Measurements from ENCODE around the gene PTEN.
A peak's percentile ranks its signal among the peaks of the same experiment; 100 is the strongest.
"Not testable (repeated sequence)": the region's sequence is repeated elsewhere in the genome, so short reads cannot be mapped to it uniquely, and the experiment has no call there.

Gene PTEN

GRCh38 chr10:87868277-87868676 is 4.9 kb downstream of the PTEN start:
- Histone ChIP-seq H3K27me3 (ENCODE audit: low read depth) (no peaks in the 10 kb centered on the region), H3K36me3 (replicated peaks) (no peaks in the 10 kb centered on the region), H3K4me1 (peaks cover 9% of the 10 kb centered on the region; the same call in 1 of the 2 replicates), H3K4me3 (peak overlapping the region; percentile 73), H3K9me3 (no peaks in the 10 kb centered on the region)
- DNase-seq (ENCODE audit: low spot score in 2 of 2): no peak
- in situ Hi-C loops (cut with MboI; ENCODE audit: low sequenced_read_pairs): no loop called here

- H3K4me3 ChIP-seq; in situ Hi-C loops (cut with MboI; ENCODE audit: low sequenced_read_pairs); H3K4me1 ChIP-seq; H3K27me3 ChIP-seq (ENCODE audit: low read depth); H3K36me3 ChIP-seq (replicated peaks); H3K9me3 ChIP-seq; DNase-seq (ENCODE audit: low spot score in 2 of 2): not testable (repeated sequence)
These were observed 5.7 kb downstream of the PTEN start for GRCh38 chr10:87869139-87869538.

- Histone ChIP-seq H3K27me3 (ENCODE audit: low read depth) (no peaks in the 10 kb centered on the region), H3K4me3 (no peak overlapping the region), H3K36me3 (replicated peaks) (no peaks in the 10 kb centered on the region), H3K4me1 (peaks cover 9% of the 10 kb centered on the region; the same call in 1 of the 2 replicates), H3K9me3 (no peaks in the 10 kb centered on the region)
- in situ Hi-C loops (cut with MboI; ENCODE audit: low sequenced_read_pairs): no loop called here
- no peak for DNase-seq (ENCODE audit: low spot score in 2 of 2)
These were observed 6.5 kb downstream of the PTEN start for GRCh38 chr10:87869773-87870551.

DNA sequence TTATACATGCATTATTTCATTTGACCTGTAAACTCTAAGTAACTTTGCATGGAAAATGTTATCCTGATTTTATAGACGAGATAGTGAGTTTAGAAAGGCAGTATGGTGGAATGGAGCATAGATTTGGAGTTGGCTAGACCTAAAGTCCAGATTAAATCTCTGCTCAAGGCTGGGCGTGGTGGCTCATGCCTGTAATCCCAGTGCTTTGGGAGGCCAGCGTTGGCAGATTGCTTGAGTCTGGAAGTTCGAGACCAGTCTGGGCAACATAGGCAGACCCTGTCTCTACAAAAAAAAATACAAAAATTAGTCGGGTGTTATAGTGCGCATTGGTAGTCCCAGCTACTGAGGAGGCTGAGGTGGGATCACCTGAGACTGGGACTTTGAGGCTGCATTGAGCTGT is 9.4 kb downstream of the PTEN start:
- no peak for DNase-seq (ENCODE audit: low spot score in 2 of 2)
- Histone ChIP-seq H3K27me3 (ENCODE audit: low read depth) (no peaks in the 10 kb centered on the region), H3K4me3 (no peak overlapping the region), H3K36me3 (replicated peaks) (no peaks in the 10 kb centered on the region), H3K4me1 (peaks cover 9% of the 10 kb centered on the region), H3K9me3 (no peaks in the 10 kb centered on the region)
- in situ Hi-C loops (cut with MboI; ENCODE audit: low sequenced_read_pairs): no loop called here

DNA sequence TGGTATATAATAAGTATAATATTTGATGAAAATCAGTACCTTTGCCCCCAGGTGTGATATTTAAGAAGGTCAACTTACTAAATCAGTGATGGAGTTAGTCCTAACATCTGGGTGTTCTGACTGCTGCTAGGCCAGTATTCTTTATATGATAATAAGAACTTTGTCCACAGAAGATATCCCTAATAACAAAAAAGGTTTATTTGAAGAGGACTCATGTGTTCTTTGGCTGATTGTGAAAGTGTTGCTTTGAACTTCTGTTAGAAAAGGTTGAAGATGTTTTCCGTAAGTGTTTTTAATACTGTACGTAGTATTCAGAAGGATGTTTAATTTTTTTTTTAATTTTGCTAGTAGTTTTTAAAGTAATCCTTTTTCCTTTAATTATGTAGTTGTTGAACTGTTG is 10.2 kb downstream of the PTEN start:
- H3K27me3 ChIP-seq (ENCODE audit: low read depth): no peaks in the 10 kb centered on the region
- DNase-seq (ENCODE audit: low spot score in 2 of 2): no peak
- in situ Hi-C loops (cut with MboI; ENCODE audit: low sequenced_read_pairs): no loop called here
- H3K36me3 ChIP-seq (replicated peaks): no peaks in the 10 kb centered on the region
- no peak overlapping the region for H3K4me3 ChIP-seq
- peaks cover 9% of the 10 kb centered on the region for H3K4me1 ChIP-seq
- H3K9me3 ChIP-seq: no peaks in the 10 kb centered on the region

DNA sequence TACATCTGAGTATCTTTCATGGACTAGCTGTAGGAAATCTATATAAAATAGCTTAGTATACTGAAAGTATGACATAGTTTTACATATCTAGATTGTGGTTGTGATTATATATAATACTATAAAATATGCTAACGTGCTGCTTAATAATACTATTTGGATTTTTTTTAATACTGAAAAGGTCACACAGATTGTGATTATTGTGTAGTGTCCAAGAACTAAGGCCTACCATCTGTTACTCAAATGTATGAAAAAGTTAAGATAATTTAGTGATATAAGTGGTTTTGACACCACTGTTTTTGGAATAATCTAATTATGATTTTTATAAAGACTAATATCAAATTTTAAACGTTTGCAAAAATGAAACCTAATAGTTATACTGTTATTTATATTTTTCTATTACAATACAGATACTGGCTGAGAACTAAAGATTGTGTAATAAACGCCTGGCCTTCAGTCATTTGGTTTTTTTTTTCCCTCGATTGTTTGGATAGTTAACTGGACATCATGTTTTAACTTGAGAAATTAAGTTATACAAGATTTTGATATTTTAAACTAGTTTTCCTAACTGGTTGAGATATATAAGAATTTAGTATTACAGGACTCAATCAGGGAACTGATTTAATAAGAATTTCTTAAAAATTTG is 12.6 kb downstream of the PTEN start:
- in situ Hi-C loops (cut with MboI; ENCODE audit: low sequenced_read_pairs): no loop called here
- H3K27me3 ChIP-seq (ENCODE audit: low read depth): no peaks in the 10 kb centered on the region
- no peak for DNase-seq (ENCODE audit: low spot score in 2 of 2)
- no peaks in the 10 kb centered on the region for H3K9me3 ChIP-seq
- H3K4me3 ChIP-seq: no peak overlapping the region
- H3K36me3 ChIP-seq (replicated peaks): no peaks in the 10 kb centered on the region
- peaks cover 2% of the 10 kb centered on the region for H3K4me1 ChIP-seq

DNA sequence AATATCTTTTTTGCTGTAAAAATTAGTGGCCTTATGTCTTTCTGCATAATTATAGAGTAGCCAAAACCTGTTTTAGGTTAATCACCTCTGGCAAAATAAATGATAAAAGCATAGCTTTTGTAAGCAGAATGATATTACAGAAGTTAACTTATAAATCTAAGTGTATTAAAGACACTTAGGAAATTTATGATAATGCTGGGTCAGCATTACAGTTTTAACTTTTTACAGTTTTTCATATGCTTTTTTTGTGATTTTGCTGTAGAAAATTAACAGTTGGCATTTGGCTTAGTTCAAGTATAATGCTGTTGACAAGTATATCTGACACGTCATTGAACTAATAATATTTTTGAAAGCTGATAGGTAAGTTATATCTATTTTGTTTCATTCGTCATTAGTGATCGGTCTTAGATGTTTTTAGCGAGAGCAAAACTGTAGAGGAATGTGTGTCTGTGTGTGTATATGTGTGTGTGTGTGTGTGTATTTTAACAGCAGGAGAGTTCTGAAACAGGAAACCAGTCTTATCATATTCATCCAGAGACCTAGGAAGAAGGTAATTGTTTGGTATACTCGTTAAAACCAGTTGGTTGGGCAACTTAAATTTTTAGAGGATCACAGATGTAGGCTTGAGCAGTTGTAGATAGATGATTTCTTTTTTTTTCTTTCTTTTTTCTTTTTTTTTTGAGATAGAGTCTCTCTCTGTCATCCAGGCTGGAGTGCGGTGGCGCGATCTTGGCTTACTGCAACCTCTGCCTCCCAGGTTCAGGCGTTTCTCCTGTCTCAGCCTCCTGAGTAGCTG is 15.4 kb downstream of the PTEN start:
- DNase-seq (ENCODE audit: low spot score in 2 of 2): no peak
- in situ Hi-C loops (cut with MboI; ENCODE audit: low sequenced_read_pairs): no loop called here

DNA sequence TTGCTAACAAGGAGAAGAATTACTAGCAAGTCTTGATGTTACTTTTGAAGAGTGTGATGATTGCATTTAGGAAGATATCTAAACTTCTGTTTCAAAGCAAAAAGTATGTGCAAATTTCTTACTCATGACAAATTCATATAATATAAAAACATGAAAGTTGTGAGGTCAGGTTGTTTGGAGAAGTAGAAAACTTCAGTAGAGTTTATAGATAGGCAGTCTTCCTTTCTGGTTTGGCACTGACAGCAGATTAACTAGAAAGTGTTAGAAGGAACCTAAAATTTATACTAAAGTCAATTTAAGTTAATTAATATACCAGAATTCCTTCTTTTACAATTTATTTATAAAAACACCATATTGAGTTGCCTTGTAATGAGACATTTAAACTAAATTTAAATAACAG is 16.9 kb downstream of the PTEN start:
- no peaks in the 10 kb centered on the region for H3K27me3 ChIP-seq (ENCODE audit: low read depth)
- no peaks in the 10 kb centered on the region; the same call in 1 of the 2 replicates for H3K4me1 ChIP-seq
- no peak for DNase-seq (ENCODE audit: low spot score in 2 of 2)
- no peaks in the 10 kb centered on the region for H3K9me3 ChIP-seq
- H3K36me3 ChIP-seq (replicated peaks): no peaks in the 10 kb centered on the region; the same call in 1 of the 2 replicates
- no peak overlapping the region for H3K4me3 ChIP-seq
- in situ Hi-C loops (cut with MboI; ENCODE audit: low sequenced_read_pairs): no loop called here

More for the DNA sequence above, 15.4 kb downstream of the PTEN start:
- Histone ChIP-seq H3K4me1 (no peaks in the 10 kb centered on the region; the same call in 1 of the 2 replicates), H3K36me3 (replicated peaks) (no peaks in the 10 kb centered on the region), H3K9me3 (no peaks in the 10 kb centered on the region), H3K27me3 (ENCODE audit: low read depth) (no peaks in the 10 kb centered on the region), H3K4me3 (no peak overlapping the region)

DNA sequence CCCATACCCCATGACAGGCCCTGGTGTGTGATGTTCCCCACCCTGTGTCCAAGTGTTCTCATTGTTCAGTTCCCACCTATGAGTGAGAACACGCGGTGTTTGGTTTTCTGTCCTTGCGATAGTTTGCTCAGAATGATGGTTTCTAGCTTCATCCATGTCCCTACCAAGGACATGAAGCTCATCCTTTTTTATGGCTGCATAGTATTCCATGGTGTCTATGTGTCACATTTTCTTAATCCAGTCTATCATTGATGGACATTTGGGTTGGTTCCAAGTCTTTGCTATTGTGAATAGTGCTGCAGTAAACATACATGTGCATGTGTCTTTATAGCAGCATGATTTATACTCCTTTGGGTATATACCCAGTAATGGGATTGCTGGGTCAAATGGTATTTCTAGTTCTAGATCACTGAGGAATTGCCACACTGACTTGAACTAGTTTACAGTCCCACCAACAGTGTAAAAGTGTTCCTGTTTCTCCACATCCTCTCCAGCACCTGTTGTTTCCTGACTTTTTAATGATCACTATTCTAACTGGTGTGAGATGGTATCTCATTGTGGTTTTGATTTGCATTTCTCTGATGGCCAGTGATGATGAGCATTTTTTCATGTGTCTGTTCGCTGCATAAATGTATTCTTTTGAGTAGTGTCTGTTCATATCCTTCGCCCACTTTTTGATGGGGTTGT is 18.1 kb downstream of the PTEN start:
- H3K27me3 ChIP-seq (ENCODE audit: low read depth); H3K9me3 ChIP-seq; H3K4me1 ChIP-seq; H3K4me3 ChIP-seq; DNase-seq (ENCODE audit: low spot score in 2 of 2); H3K36me3 ChIP-seq (replicated peaks); in situ Hi-C loops (cut with MboI; ENCODE audit: low sequenced_read_pairs): not testable (repeated sequence)

DNA sequence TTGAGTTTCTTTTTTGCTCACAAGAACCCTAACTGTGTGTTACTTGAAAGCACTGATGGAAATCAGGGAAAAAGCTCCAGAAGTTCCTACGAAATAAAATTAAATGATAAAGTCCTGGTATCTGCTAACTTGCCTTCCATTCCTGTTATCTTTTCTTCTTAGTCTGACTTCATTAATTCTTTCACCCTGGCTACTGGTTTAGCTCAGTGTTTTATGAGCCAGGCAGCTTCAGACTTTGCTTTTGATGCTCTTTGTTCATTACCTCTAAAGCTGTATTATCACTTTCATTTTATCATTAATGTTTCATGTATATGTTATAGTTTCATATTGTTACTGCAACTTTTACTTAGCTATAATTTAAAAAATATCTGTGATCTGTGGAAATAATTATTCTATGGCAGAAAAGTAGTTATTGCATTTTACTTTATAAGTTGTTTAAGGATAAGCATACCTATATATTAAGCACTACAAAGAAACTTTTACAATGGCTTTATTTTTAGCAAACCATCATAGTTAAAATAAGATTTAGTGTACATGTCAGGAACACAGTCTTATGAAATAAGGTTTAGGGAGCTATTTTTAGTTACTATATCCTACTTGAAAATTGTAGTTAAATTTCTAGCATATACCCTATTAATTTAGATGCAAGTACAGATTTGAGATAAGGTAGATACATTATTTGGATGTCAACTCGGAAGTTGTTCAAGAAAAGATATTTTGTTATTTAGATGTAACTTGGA is 19.3 kb downstream of the PTEN start:
- H3K4me1 ChIP-seq: no peaks in the 10 kb centered on the region
- in situ Hi-C loops (cut with MboI; ENCODE audit: low sequenced_read_pairs): no loop called here

DNA sequence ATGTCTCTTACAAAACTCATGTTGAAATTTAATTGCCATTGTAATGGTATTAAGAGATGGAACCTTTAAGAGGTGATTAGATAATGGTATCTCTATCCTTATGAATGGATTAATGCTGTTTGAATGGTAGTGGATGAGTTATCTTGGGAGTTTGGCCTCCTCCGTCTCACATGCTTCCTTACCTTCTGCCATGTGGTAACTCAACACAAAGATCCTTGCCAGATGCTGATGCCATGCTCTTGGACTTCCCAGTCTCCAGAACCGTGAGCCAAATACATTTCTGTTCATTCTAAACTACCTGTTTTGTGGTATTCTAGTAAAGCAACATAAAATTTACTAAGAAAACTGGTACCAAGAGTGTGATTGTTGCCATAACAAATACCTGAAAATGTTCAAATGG is 23.2 kb downstream of the PTEN start:
- Histone ChIP-seq H3K4me1 (no peaks in the 10 kb centered on the region), H3K4me3 (no peak overlapping the region), H3K9me3 (no peaks in the 10 kb centered on the region; the same call in 1 of the 2 replicates), H3K36me3 (replicated peaks) (peaks cover 7% of the 10 kb centered on the region), H3K27me3 (ENCODE audit: low read depth) (no peaks in the 10 kb centered on the region)
- DNase-seq (ENCODE audit: low spot score in 2 of 2): no peak
- in situ Hi-C loops (cut with MboI; ENCODE audit: low sequenced_read_pairs): no loop called here

More for the DNA sequence above, 19.3 kb downstream of the PTEN start:
- Histone ChIP-seq H3K27me3 (ENCODE audit: low read depth) (no peaks in the 10 kb centered on the region), H3K36me3 (replicated peaks) (peaks cover 7% of the 10 kb centered on the region), H3K4me3 (no peak overlapping the region), H3K9me3 (no peaks in the 10 kb centered on the region; the same call in 1 of the 2 replicates)
- no peak for DNase-seq (ENCODE audit: low spot score in 2 of 2)

DNA sequence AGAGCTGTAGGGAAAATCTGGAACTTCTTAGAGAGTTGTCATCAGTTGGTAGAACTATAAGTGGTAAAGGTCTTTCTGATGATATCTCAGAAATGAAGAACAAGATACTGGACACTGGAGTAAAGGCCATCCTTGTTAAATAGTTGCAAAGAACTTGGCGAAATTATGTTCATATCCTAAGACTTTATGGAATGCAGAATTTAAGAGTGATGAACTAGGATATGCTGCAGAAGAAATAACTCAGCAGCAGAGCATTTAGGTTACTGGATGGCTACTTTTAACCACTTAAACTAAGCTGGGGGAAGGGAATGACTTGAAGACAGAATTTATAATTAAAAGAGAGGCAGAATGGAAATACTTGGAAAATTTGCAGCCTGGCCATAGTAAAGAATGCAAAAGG is 23.7 kb downstream of the PTEN start:
- no peak for DNase-seq (ENCODE audit: low spot score in 2 of 2)
- Histone ChIP-seq H3K9me3 (no peaks in the 10 kb centered on the region; the same call in 1 of the 2 replicates), H3K4me1 (no peaks in the 10 kb centered on the region), H3K27me3 (ENCODE audit: low read depth) (no peaks in the 10 kb centered on the region), H3K4me3 (no peak overlapping the region), H3K36me3 (replicated peaks) (peaks cover 7% of the 10 kb centered on the region)
- in situ Hi-C loops (cut with MboI; ENCODE audit: low sequenced_read_pairs): no loop called here

Measured in HAP-1 (cell line).